B cell (primary cell): ENCODE measurements around the gene NKAIN2. TPM values are rescaled to one million over a fixed set of nuclear protein-coding genes. Genes with fewer than 3 reads are reported as not detected.

ENCODE experiments used
- ATAC-seq: fragments of 200-7000 bp; cut with Tn5 transposase; one replicate; pipeline ENCODE4 v1.10.0; 2021; ENCODE audit warnings: low read depth, mild to moderate bottlenecking, moderate number of reproducible peaks, moderate library complexity
- CTCF ChIA-PET: fragments of 350-600 bp; sonication (Branson Sonifier 250); formaldehyde crosslinking; loops from one replicate; lab custom pipeline; 2021; ENCODE audit warnings: antibody characterized with exemption, inconsistent platforms; lab: Charles Lee
- POLR2A ChIA-PET: fragments of 350-600 bp; sonication (Branson Sonifier 250); formaldehyde crosslinking; loops from one replicate; lab custom pipeline; 2021; ENCODE audit warnings: antibody characterized with exemption; lab: Charles Lee
- DNase-seq: peaks from one replicate; pipeline ENCODE4 v3.0.0; 2013
- H2AFZ ChIP-seq: 2 replicates; pipeline ENCODE4 v1.6.1; 2012; ENCODE audit warnings: mild to moderate bottlenecking, low read depth, low read length; ENCODE audit not compliant: insufficient read depth, poor library complexity, severe bottlenecking
- H3K27ac ChIP-seq, 2 donors: 1 replicate in 1 of 2; 2 replicates in 1 of 2; pipeline ENCODE4 v1.5.1; 2012 to 2013; ENCODE audit warnings: low read length in 2 of 2, mild to moderate bottlenecking in 2 of 2, moderate library complexity in 1 of 2
- H3K27me3 ChIP-seq, 4 experiments: fragments of 200-600 bp in 1 of 4; sonication (generic) in 1 of 4; replicated peaks in 1 of 4; 1 replicate in 2 of 4; 2 replicates in 2 of 4; pipeline versions ENCODE4 v1.6.1 to v1.7.0; 2013 to 2016; ENCODE audit warnings: low read length in 3 of 4, mild to moderate bottlenecking in 2 of 4, mixed read lengths in 1 of 4, moderate library complexity in 1 of 4; ENCODE audit not compliant: insufficient read depth in 4 of 4, control insufficient read depth in 3 of 4; ENCODE audit errors: control extremely low read depth in 1 of 4
- H3K36me3 ChIP-seq, 2 experiments: replicated peaks in 1 of 2; 1 replicate in 1 of 2; 2 replicates in 1 of 2; pipeline versions ENCODE4 v1.6.1 to v1.7.1; 2013; ENCODE audit warnings: low read length in 1 of 2; ENCODE audit not compliant: insufficient read depth in 2 of 2, control insufficient read depth in 1 of 2; ENCODE audit errors: control extremely low read depth in 1 of 2, extremely low read depth in 1 of 2
- H3K4me1 ChIP-seq, 2 donors: fragments of 200-600 bp in 1 of 2; sonication (generic) in 1 of 2; 1 replicate in 1 of 2; 2 replicates in 1 of 2; pipeline versions ENCODE4 v1.5.1 to v1.6.1; 2013 to 2017; ENCODE audit warnings: low read length in 2 of 2; ENCODE audit not compliant: control insufficient read depth in 2 of 2, insufficient read depth in 2 of 2
- H3K4me2 ChIP-seq: replicated peaks from 2 replicates; pipeline ENCODE3; 2012; ENCODE audit warnings: mild to moderate bottlenecking, low read depth, low read length; ENCODE audit not compliant: poor library complexity, severe bottlenecking
- H3K4me3 ChIP-seq, 5 experiments: fragments of 200-600 bp in 1 of 5; sonication (generic) in 1 of 5; 1 replicate in 3 of 5; 2 replicates in 2 of 5; pipeline versions ENCODE4 v1.5.1 to v1.7.0; 2011 to 2016; ENCODE audit warnings: low read length in 4 of 5, mild to moderate bottlenecking in 4 of 5, low read depth in 2 of 5, control low read depth in 1 of 5, moderate library complexity in 1 of 5; ENCODE audit not compliant: insufficient read depth in 1 of 5; ENCODE audit errors: control extremely low read depth in 1 of 5, extremely low read depth in 1 of 5
- H3K79me2 ChIP-seq: fragments of 200-600 bp; sonication (generic); one replicate; pipeline ENCODE4 v1.6.0; 2016; ENCODE audit warnings: low read length; ENCODE audit not compliant: control insufficient read depth, insufficient read depth
- H3K9ac ChIP-seq: fragments of 200-600 bp; sonication (generic); 2 replicates; pipeline ENCODE4 v1.6.1; 2017; ENCODE audit warnings: mild to moderate bottlenecking, low read length, moderate library complexity
- H3K9me3 ChIP-seq, 3 donors: one replicate each; pipeline versions ENCODE4 v1.6.1 to v1.7.1; 2013; ENCODE audit warnings: low read length in 2 of 3; ENCODE audit not compliant: control insufficient read depth in 2 of 3, insufficient read depth in 1 of 3; ENCODE audit errors: control extremely low read depth in 1 of 3
- H4K20me1 ChIP-seq: 2 replicates; pipeline ENCODE4 v1.6.0; 2012; ENCODE audit warnings: mild to moderate bottlenecking, low read length; ENCODE audit not compliant: insufficient read depth, control insufficient read depth, poor library complexity, severe bottlenecking
- H3K27ac Mint-ChIP-seq: one replicate; pipeline ENCODE4 v1.8.0; 2021; ENCODE audit warnings: mixed read lengths
- H3K27me3 Mint-ChIP-seq: one replicate; pipeline ENCODE4 v1.8.0; 2021; ENCODE audit warnings: mixed read lengths
- H3K4me1 Mint-ChIP-seq: one replicate; pipeline ENCODE4 v1.8.0; 2021; ENCODE audit warnings: mixed read lengths
- H3K4me3 Mint-ChIP-seq: one replicate; pipeline ENCODE4 v1.8.0; 2021; ENCODE audit warnings: mixed read lengths
- H3K9me3 Mint-ChIP-seq: one replicate; pipeline ENCODE4 v1.8.0; 2022; ENCODE audit warnings: mixed read lengths; ENCODE audit not compliant: insufficient read depth
- CTCF ChIP-seq: fragments of 200-600 bp; IDR thresholded peaks from one replicate; pipeline ENCODE4 v1.8.0; 2022; ENCODE audit warnings: antibody characterized with exemption, mild to moderate bottlenecking
- EZH2 ChIP-seq: IDR thresholded peaks from 2 replicates; pipeline ENCODE4 v1.6.1; 2012; ENCODE audit warnings: borderline replicate concordance, low read depth, mild to moderate bottlenecking, moderate library complexity, low read length; ENCODE audit not compliant: insufficient read depth, poor library complexity, severe bottlenecking
- WGBS: methylation state at CpG from one replicate; pipeline ENCODE4 v1.1.5; 2013; ENCODE audit warnings: missing lambda C conversion rate; ENCODE audit not compliant: insufficient coverage; 5-methylcytosine and 5-hydroxymethylcytosine counted together
- intact Hi-C: fragments of 100-400 bp; cut with micrococcal nuclease; formaldehyde crosslinking; loops from one replicate; pipeline ENCODE4 v1.10.0; 2022
- polyA plus RNA-seq: library from polyadenylated mRNA; depleted of rRNA; stranded (reverse); fragments of >200 nt; gene quantifications from 2 replicates; pipeline ENCODE4 v1.2.3, GENCODE V29; 2012
- total RNA-seq, 2 donors: library from RNA; stranded (reverse); fragments of 120-200 nt in 1 of 2; gene quantifications; 1 replicate in 1 of 2; 2 replicates in 1 of 2; pipeline versions ENCODE4 v1.2.3 to v1.2.4, GENCODE V29; 2013 to 2022

The NKAIN2 gene
- total and polyA plus RNA-seq, 2 donors (not counting 1 experiment from before 2014, with no cell fraction given) = not detected

DNA sequence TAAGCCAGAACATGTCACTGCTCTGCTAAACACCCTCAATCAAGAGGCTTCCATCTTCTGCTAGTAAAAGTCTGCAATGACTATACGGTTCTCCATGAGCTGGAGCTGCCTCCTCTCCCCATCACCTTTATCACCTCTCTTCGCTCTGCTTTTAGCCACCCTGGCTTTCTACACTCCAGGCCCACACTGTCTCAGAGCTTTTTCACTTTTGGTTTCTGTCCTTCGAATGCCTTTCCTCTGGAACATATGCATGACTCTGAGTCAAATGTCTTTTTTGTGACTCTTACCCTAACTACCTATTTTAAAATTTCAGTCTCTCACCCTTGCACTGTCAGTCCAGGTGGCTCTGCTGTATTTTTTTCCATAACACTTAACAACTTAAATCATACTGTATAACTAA lies 633.1 kb downstream of the NKAIN2 start:
- 78% methylated on average over 3 of the region's 3 CpGs for WGBS
- POLR2A ChIA-PET = no interaction called here

GRCh38 chr6:124438546-124439065 lies 634.9 kb downstream of the NKAIN2 start:
- TF ChIP-seq CTCF = no peak
- TF ChIP-seq EZH2 = no peak
- no peaks in the 10 kb centered on the region for H3K27me3 ChIP-seq
- no peak overlapping the region for H3K27ac ChIP-seq
- intact Hi-C loops = no loop called here
- no peaks in the 10 kb centered on the region for H4K20me1 ChIP-seq
- peaks cover 13% of the 10 kb centered on the region for H3K9me3 Mint-ChIP-seq
- H3K9me3 ChIP-seq = no peaks in the 10 kb centered on the region
- H3K4me2 ChIP-seq = no peak overlapping the region
- POLR2A ChIA-PET = no interaction called here
- WGBS = 69% methylated on average over 2 of the region's 4 CpGs
- no peak overlapping the region for H3K9ac ChIP-seq
- no peak overlapping the region for H2AFZ ChIP-seq
- H3K27ac Mint-ChIP-seq = no peak overlapping the region
- H3K4me3 Mint-ChIP-seq = no peak overlapping the region
- H3K4me3 ChIP-seq = no peak overlapping the region
- no peaks in the 10 kb centered on the region for H3K36me3 ChIP-seq
- H3K4me1 Mint-ChIP-seq = no peaks in the 10 kb centered on the region
- no peaks in the 10 kb centered on the region for H3K4me1 ChIP-seq
- CTCF ChIA-PET = no interaction called here
- no peaks in the 10 kb centered on the region for H3K27me3 Mint-ChIP-seq
- H3K79me2 ChIP-seq = no peaks in the 10 kb centered on the region
- ATAC-seq (no peak), DNase-seq (no peak)

More for the DNA sequence above, 633.1 kb downstream of the NKAIN2 start:
- Histone ChIP-seq H3K36me3 (no peaks in the 10 kb centered on the region), H3K27me3 (no peaks in the 10 kb centered on the region), H3K27ac (no peak overlapping the region), H3K9me3 (no peaks in the 10 kb centered on the region), H3K4me3 (no peak overlapping the region), H3K4me2 (no peak overlapping the region), H2AFZ (no peak overlapping the region), H3K4me1 (no peaks in the 10 kb centered on the region), H4K20me1 (no peaks in the 10 kb centered on the region), H3K9ac (no peak overlapping the region), H3K79me2 (no peaks in the 10 kb centered on the region)
- Mint-ChIP-seq H3K9me3 (peaks cover 2% of the 10 kb centered on the region), H3K4me3 (no peak overlapping the region), H3K4me1 (no peaks in the 10 kb centered on the region), H3K27me3 (no peaks in the 10 kb centered on the region), H3K27ac (no peak overlapping the region)
- DNase-seq = no peak
- CTCF ChIA-PET = no interaction called here
- intact Hi-C loops = no loop called here
- ATAC-seq = no peak
- TF ChIP-seq EZH2 (no peak), CTCF (no peak)
